HepG2 (cell line): ENCODE results near the gene TJAP1. TPM values are rescaled to one million over a fixed set of nuclear protein-coding genes. Genes with fewer than 3 reads are reported as not detected.

Source experiments
- AGO2 ChIP-seq: fragments of 200-400 bp; formaldehyde crosslinking; optimal IDR thresholded peaks from 2 replicates; pipeline ENCODE3; 2017; ENCODE audit warnings: mild to moderate bottlenecking, low read depth, low read length, moderate library complexity
- ARHGAP35 ChIP-seq: sonication (generic); formaldehyde crosslinking; IDR thresholded peaks from 2 replicates; pipeline ENCODE4 v1.9.0; 2022; ENCODE audit warnings: mild to moderate bottlenecking, inconsistent platforms, moderate library complexity, missing genetic modification reagents, borderline replicate concordance
- CEBPG ChIP-seq: IDR thresholded peaks from 2 replicates; pipeline ENCODE4 v1.6.1; 2016
- E2F5 ChIP-seq: sonication (generic); formaldehyde crosslinking; conservative IDR thresholded peaks from 2 replicates; pipeline ENCODE4 v1.4.0; 2020; ENCODE audit warnings: missing genetic modification reagents
- EEA1 ChIP-seq: sonication (generic); formaldehyde crosslinking; IDR thresholded peaks from 2 replicates; pipeline ENCODE4 v1.5.1; 2020; ENCODE audit warnings: mild to moderate bottlenecking, missing genetic modification reagents, borderline replicate concordance
- HCFC1 ChIP-seq: fragments of 150-350 bp; IDR thresholded peaks from 2 replicates; pipeline ENCODE4 v1.6.1; 2014; ENCODE audit warnings: low read depth, low read length
- HOXA7 ChIP-seq: sonication (generic); formaldehyde crosslinking; IDR thresholded peaks from 2 replicates; pipeline ENCODE4 v1.8.1; 2022; ENCODE audit warnings: mild to moderate bottlenecking, missing genetic modification reagents, moderate library complexity
- MTA3 ChIP-seq: sonication (generic); formaldehyde crosslinking; IDR thresholded peaks from 2 replicates; pipeline ENCODE4 v1.4.0; 2020; ENCODE audit warnings: missing genetic modification reagents
- MTF1 ChIP-seq: sonication (generic); formaldehyde crosslinking; IDR thresholded peaks from 2 replicates; pipeline ENCODE4 v1.5.0; 2020; ENCODE audit warnings: missing genetic modification reagents
- NR0B2 ChIP-seq: sonication (generic); formaldehyde crosslinking; IDR thresholded peaks from 2 replicates; pipeline ENCODE4 v1.4.0; 2020; ENCODE audit warnings: mild to moderate bottlenecking, missing genetic modification reagents
- PHF20 ChIP-seq: sonication (generic); formaldehyde crosslinking; IDR thresholded peaks from 2 replicates; pipeline ENCODE4 v1.5.0; 2020; ENCODE audit warnings: mild to moderate bottlenecking, missing genetic modification reagents
- RFX3 ChIP-seq: IDR thresholded peaks from 2 replicates; pipeline ENCODE4 v1.6.1; 2016; ENCODE audit warnings: missing biosample characterization, missing genetic modification reagents
- RXRB ChIP-seq: IDR thresholded peaks from 2 replicates; pipeline ENCODE4 v1.6.1; 2016; ENCODE audit warnings: borderline replicate concordance, missing genetic modification reagents, missing compliant biosample characterization
- SIN3A ChIP-seq: IDR thresholded peaks from 2 replicates; pipeline ENCODE4 v1.6.1; 2011; ENCODE audit warnings: low read depth, mild to moderate bottlenecking, control low read depth, low read length, borderline replicate concordance
- SMARCE1 ChIP-seq: fragments of 450-650 bp; IDR thresholded peaks from 2 replicates; pipeline ENCODE4 v1.6.1; 2017; ENCODE audit warnings: borderline replicate concordance
- SRF ChIP-seq: IDR thresholded peaks from 2 replicates; pipeline ENCODE4 v1.6.1; 2011; ENCODE audit warnings: mild to moderate bottlenecking, low read depth, low read length, moderate library complexity
- TAF15 ChIP-seq: fragments of 200-400 bp; formaldehyde crosslinking; IDR thresholded peaks from one replicate; pipeline ENCODE4 v1.6.1; 2018; ENCODE audit warnings: mild to moderate bottlenecking, low read depth, low read length; ENCODE audit not compliant: poor library complexity, severe bottlenecking
- TGIF2 ChIP-seq: IDR thresholded peaks from 2 replicates; pipeline ENCODE4 v1.6.1; 2016; ENCODE audit warnings: control low read depth, missing compliant biosample characterization
- THAP11 ChIP-seq: IDR thresholded peaks from 2 replicates; pipeline ENCODE4 v1.6.1; 2016; ENCODE audit warnings: missing biosample characterization, missing genetic modification reagents
- ZNF30 ChIP-seq: sonication (generic); formaldehyde crosslinking; IDR thresholded peaks from 2 replicates; pipeline ENCODE4 v1.5.0; 2020; ENCODE audit warnings: mild to moderate bottlenecking, missing genetic modification reagents
- ZNF326 ChIP-seq: sonication (generic); formaldehyde crosslinking; IDR thresholded peaks from 2 replicates; pipeline ENCODE4 v1.4.0; 2020; ENCODE audit warnings: missing genetic modification reagents, borderline replicate concordance
- ZNF430 ChIP-seq: sonication (generic); formaldehyde crosslinking; IDR thresholded peaks from 2 replicates; pipeline ENCODE4 v1.9.0; 2021; ENCODE audit warnings: mild to moderate bottlenecking, missing genetic modification reagents
- ZNF747 ChIP-seq: sonication (generic); formaldehyde crosslinking; IDR thresholded peaks from 2 replicates; pipeline ENCODE4 v1.8.1; 2023; ENCODE audit warnings: missing genetic modification reagents, mild to moderate bottlenecking, borderline replicate concordance
- polyA plus RNA-seq, 8 experiments: library from polyadenylated mRNA; depleted of rRNA in 3 of 8; stranded (reverse) in 7 of 8; unstranded in 1 of 8; fragments of >200 nt; fragmentation: Illumina TruSeq in 4 of 8; extraction: Trizol in 4 of 8; gene quantifications; 2 replicates each; pipeline versions ENCODE4 v1.2.1 to v1.2.3, GENCODE V29; 2011 to 2016; ENCODE audit warnings: low read depth in 4 of 8, missing spikeins in 1 of 8, mixed read lengths in 1 of 8; ENCODE audit not compliant: insufficient read depth in 1 of 8
- total RNA-seq, 5 experiments: library from RNA; depleted of rRNA; stranded (reverse); fragments of >200 nt; fragmentation: Illumina TruSeq; extraction: Trizol; gene quantifications; 2 replicates each; pipeline ENCODE4 v1.2.3, GENCODE V29; 2016; ENCODE audit warnings: low read depth in 1 of 5
- TF ChIP-seq, protein P1 (sequence below): sonication (generic); formaldehyde crosslinking; IDR thresholded peaks from 2 replicates; pipeline ENCODE4 v1.8.0; 2022; ENCODE audit warnings: missing genetic modification reagents, low read depth, mild to moderate bottlenecking, borderline replicate concordance
- TF ChIP-seq, protein P2 (sequence below): conservative IDR thresholded peaks from 2 replicates; pipeline ENCODE4 v1.6.1; 2018; ENCODE audit warnings: missing genetic modification reagents
- TF ChIP-seq, protein P3 (sequence below): sonication (generic); formaldehyde crosslinking; IDR thresholded peaks from 2 replicates; pipeline ENCODE4 v1.5.0; 2020; ENCODE audit warnings: missing genetic modification reagents

Gene TJAP1
- total and polyA plus RNA-seq, 2 of the 13 experiments (the other 11 are each of a cell fraction or from before 2014, with no cell fraction given), result 15.7 to 41.6 TPM

GRCh38 chr6:43454290-43454695, 23.1 kb upstream of the TJAP1 start (continued):
- TF ChIP-seq ZNF430 (0 out of 2 replicates have a peak, but pooled peaks have one; percentile 66), MTA3 (CRISPR knock-in tag) (no peak), THAP11 (CRISPR knock-in tag) (no peak), HCFC1 (no peak), E2F5 (CRISPR knock-in tag) (no peak), NR0B2 (no peak), SRF (no peak), PHF20 (CRISPR knock-in tag) (0 out of 2 replicates have a peak, but pooled peaks have one; percentile 8), TGIF2 (CRISPR knock-in tag) (no peak; the same call in 1 of the 2 replicates), SIN3A (no peak), RXRB (no peak; the same call in 1 of the 2 replicates), TAF15 (no peak), EEA1 (no peak), MTF1 (CRISPR knock-in tag) (no peak), ARHGAP35 (CRISPR knock-in tag) (no peak), SMARCE1 (no peak), ZNF326 (CRISPR knock-in tag) (no peak), CEBPG (CRISPR knock-in tag) (peak; percentile 26; the same call in 1 of the 2 replicates), ZNF747 (CRISPR knock-in tag) (no peak), ZNF30 (CRISPR knock-in tag) (0 out of 2 replicates have a peak, but pooled peaks have one; percentile 51), HOXA7 (CRISPR knock-in tag) (no peak), RFX3 (CRISPR knock-in tag) (no peak), AGO2 (no peak)
- TF ChIP-seq, protein P1, sequence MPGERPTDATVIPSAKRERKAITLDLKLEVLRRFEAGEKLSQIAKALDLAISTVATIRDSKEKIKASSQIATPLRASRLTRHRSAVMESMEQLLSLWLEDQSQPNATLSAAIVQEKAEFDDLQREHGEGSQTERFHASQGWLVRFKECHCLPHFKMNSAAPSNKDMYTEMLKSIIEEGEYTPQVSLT (CRISPR knock-in tag), result no peak
- TF ChIP-seq, protein P2, sequence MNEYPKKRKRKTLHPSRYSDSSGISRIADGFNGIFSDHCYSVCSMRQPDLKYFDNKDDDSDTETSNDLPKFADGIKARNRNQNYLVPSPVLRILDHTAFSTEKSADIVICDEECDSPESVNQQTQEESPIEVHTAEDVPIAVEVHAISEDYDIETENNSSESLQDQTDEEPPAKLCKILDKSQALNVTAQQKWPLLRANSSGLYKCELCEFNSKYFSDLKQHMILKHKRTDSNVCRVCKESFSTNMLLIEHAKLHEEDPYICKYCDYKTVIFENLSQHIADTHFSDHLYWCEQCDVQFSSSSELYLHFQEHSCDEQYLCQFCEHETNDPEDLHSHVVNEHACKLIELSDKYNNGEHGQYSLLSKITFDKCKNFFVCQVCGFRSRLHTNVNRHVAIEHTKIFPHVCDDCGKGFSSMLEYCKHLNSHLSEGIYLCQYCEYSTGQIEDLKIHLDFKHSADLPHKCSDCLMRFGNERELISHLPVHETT (CRISPR knock-in tag), result no peak
- TF ChIP-seq, protein P3, sequence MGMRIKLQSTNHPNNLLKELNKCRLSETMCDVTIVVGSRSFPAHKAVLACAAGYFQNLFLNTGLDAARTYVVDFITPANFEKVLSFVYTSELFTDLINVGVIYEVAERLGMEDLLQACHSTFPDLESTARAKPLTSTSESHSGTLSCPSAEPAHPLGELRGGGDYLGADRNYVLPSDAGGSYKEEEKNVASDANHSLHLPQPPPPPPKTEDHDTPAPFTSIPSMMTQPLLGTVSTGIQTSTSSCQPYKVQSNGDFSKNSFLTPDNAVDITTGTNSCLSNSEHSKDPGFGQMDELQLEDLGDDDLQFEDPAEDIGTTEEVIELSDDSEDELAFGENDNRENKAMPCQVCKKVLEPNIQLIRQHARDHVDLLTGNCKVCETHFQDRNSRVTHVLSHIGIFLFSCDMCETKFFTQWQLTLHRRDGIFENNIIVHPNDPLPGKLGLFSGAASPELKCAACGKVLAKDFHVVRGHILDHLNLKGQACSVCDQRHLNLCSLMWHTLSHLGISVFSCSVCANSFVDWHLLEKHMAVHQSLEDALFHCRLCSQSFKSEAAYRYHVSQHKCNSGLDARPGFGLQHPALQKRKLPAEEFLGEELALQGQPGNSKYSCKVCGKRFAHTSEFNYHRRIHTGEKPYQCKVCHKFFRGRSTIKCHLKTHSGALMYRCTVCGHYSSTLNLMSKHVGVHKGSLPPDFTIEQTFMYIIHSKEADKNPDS, result peak; percentile 83
